HG02798 (cell line): Measurements from ENCODE around the gene RBM39.
"Not testable (repeated sequence)": the region's sequence is repeated elsewhere in the genome, so short reads cannot be mapped to it uniquely, and the experiment has no call there.

Experiments used
- ATAC-seq: cut with Tn5 transposase; IDR thresholded peaks from one replicate; pipeline ENCODE4 v1.9.1; 2021; ENCODE audit warnings: mild to moderate bottlenecking; ENCODE audit not compliant: unreplicated experiment, poor library complexity

RBM39 gene

GRCh38 chr20:35710884-35711587, 31.0 kb downstream of the RBM39 start:
- no peak for ATAC-seq

GRCh38 chr20:35710039-35710438, 32.0 kb downstream of the RBM39 start:
- ATAC-seq = no peak

GRCh38 chr20:35709259-35709658, 32.8 kb downstream of the RBM39 start:
- no peak for ATAC-seq

- ATAC-seq = no peak
Measured at GRCh38 chr20:35708502-35708901, 33.6 kb downstream of the RBM39 start.

- not testable (repeated sequence) for ATAC-seq
Measured at GRCh38 chr20:35706591-35707529, 35.2 kb downstream of the RBM39 start.

- ATAC-seq = not testable (repeated sequence)
Measured at GRCh38 chr20:35705894-35706293, 36.2 kb downstream of the RBM39 start.

GRCh38 chr20:35704514-35705261, 37.4 kb downstream of the RBM39 start:
- no peak for ATAC-seq

GRCh38 chr20:35702824-35703695, 39.0 kb downstream of the RBM39 start:
- ATAC-seq = no peak

- ATAC-seq = no peak
Measured at GRCh38 chr20:35702051-35702823, 39.8 kb downstream of the RBM39 start.

GRCh38 chr20:35700625-35701148, 41.4 kb downstream of the RBM39 start:
- ATAC-seq = no peak

- ATAC-seq = no peak
Measured at GRCh38 chr20:35699957-35700624, 42.0 kb downstream of the RBM39 start.

- peak; percentile 82 for ATAC-seq
Measured at GRCh38 chr20:35699127-35699956, 42.7 kb downstream of the RBM39 start, which contains the start of the genes NFS1 and ROMO1. TSS of gene NFS1 (minus strand) at chr20:35699352. CDS start at chr20:35699288, 64 bp downstream. TSS of gene ROMO1 (plus strand) at chr20:35699405. CDS start at chr20:35699633, 228 bp downstream.

- ATAC-seq = peak; percentile 36
Measured at GRCh38 chr20:35698298-35699126, 43.5 kb downstream of the RBM39 start.

GRCh38 chr20:35697696-35698297, 44.3 kb downstream of the RBM39 start:
- ATAC-seq = no peak

GRCh38 chr20:35695978-35696377, 46.1 kb downstream of the RBM39 start:
- no peak for ATAC-seq

- no peak for ATAC-seq
Measured at GRCh38 chr20:35695245-35695749, 46.8 kb downstream of the RBM39 start.
